OCI-LY3 (cell line): ENCODE data around the gene ETDC.

Experiments
- H2AFZ ChIP-seq: fragments of 200-600, 300-600 bp; shearing (Covaris generic); 2 replicates; pipeline ENCODE4 v1.6.0; 2014; ENCODE audit warnings: antibody characterized with exemption, low read depth, low read length
- H3K27ac ChIP-seq: fragments of 200-600, 300-600 bp; sonication (generic); 2 replicates; pipeline ENCODE4 v1.5.1; 2014; ENCODE audit warnings: mild to moderate bottlenecking, low read length, moderate library complexity, mixed read lengths
- H3K27me3 ChIP-seq: fragments of 200-600, 300-600 bp; sonication (generic); 2 replicates; pipeline ENCODE4 v1.6.1; 2014; ENCODE audit warnings: low read depth, low read length, mixed read lengths
- H3K36me3 ChIP-seq: fragments of 200-600, 300-600 bp; sonication (generic); replicated peaks from 2 replicates; pipeline ENCODE3; 2014; ENCODE audit warnings: low read depth, low read length, mixed read lengths
- H3K4me1 ChIP-seq: fragments of 300-600, 200-600 bp; sonication (generic); 2 replicates; pipeline ENCODE4 v1.6.1; 2014; ENCODE audit warnings: low read length, mixed read lengths
- H3K4me2 ChIP-seq: fragments of 200-600, 300-600 bp; sonication (generic); 2 replicates; pipeline ENCODE4 v1.6.1; 2014; ENCODE audit warnings: low read length, mixed read lengths
- H3K4me3 ChIP-seq: fragments of 300-600, 200-600 bp; sonication (generic); 2 replicates; pipeline ENCODE4 v1.5.1; 2014; ENCODE audit warnings: antibody characterized with exemption, mild to moderate bottlenecking, low read length, moderate library complexity
- H3K79me2 ChIP-seq: fragments of 300-600, 200-600 bp; shearing (Covaris generic); 2 replicates; pipeline ENCODE4 v1.6.1; 2014; ENCODE audit warnings: mild to moderate bottlenecking, low read length, mixed read lengths
- H3K9ac ChIP-seq: fragments of 300-600, 200-600 bp; shearing (Covaris generic); 2 replicates; pipeline ENCODE4 v1.6.0; 2014; ENCODE audit warnings: mild to moderate bottlenecking, low read length, moderate library complexity
- H3K9me3 ChIP-seq: fragments of 200-600, 300-600 bp; shearing (Covaris generic); 2 replicates; pipeline ENCODE4 v1.6.1; 2014; ENCODE audit warnings: low read length, mixed read lengths; ENCODE audit not compliant: insufficient read depth
- H4K20me1 ChIP-seq: fragments of 200-600, 300-600 bp; sonication (generic); 2 replicates; pipeline ENCODE4 v1.6.1; 2016; ENCODE audit warnings: low read length, mixed read lengths; ENCODE audit not compliant: insufficient read depth
- CTCF ChIP-seq: fragments of 200-600, 300-600 bp; sonication (generic); IDR thresholded peaks from 2 replicates; pipeline ENCODE4 v1.5.1; 2014; ENCODE audit warnings: antibody characterized with exemption, low read length, low read depth
- EZH2phosphoT487 ChIP-seq: fragments of 200-600 bp; shearing (Covaris generic); IDR thresholded peaks from 2 replicates; pipeline ENCODE4 v1.6.1; 2018; ENCODE audit warnings: antibody characterized with exemption, mixed run types, low read depth

ETDC gene

DNA sequence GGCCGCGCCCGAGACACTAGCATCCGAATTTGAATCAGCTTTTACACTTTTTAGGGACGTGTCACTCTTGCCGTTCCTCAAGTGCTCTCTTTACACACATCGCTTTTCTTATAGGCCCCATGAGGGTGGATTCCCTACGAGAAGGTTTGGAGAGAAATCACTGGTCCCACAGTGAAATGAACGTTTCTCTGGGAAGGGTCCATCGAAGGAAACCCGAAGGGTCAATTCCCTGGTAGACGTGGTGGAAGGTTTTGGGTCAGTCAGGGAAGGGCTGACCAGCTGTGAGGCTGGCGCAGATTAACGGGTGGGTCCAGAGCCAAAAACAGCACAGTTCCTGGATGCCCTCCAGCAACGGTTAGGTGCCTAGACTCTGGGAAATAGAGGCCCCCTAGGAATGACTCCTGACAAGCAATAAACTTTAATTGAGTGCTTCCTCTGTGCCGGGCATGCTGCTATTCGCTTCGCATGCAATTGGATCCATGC lies 35.9 kb downstream of the ETDC start:
- Histone ChIP-seq H2AFZ (peak overlapping the region; percentile 35; the same call in 1 of the 2 replicates), H3K9ac (peak overlapping the region; percentile 95), H3K27me3 (no peaks in the 10 kb centered on the region), H3K36me3 (no peaks in the 10 kb centered on the region), H3K4me2 (peak overlapping the region; percentile 82), H3K9me3 (no peaks in the 10 kb centered on the region), H3K4me1 (peaks cover 18% of the 10 kb centered on the region), H3K79me2 (peaks cover 21% of the 10 kb centered on the region), H3K27ac (no peak overlapping the region), H3K4me3 (peak overlapping the region; percentile 97), H4K20me1 (peaks cover 6% of the 10 kb centered on the region; the same call in 1 of the 2 replicates)
- TF ChIP-seq CTCF (no peak), EZH2phosphoT487 (no peak)

DNA sequence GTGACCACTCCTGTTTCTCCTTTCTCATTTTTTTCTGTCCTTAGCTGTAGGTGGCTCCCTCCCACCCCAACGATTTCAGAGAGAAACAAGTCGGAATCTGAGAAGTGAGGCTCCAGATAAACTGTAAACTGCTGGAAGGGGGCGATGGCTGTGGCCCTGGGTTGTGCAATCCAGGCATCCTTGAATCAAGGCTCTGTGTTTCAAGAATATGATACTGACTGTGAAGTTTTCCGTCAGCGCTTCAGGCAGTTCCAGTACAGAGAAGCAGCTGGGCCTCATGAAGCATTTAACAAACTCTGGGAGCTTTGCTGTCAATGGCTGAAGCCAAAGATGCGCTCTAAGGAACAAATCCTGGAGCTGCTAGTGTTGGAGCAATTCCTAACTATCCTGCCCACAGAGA lies 37.7 kb downstream of the ETDC start:
- peaks cover 16% of the 10 kb centered on the region for H3K79me2 ChIP-seq
- no peak for TF ChIP-seq CTCF
- TF ChIP-seq EZH2phosphoT487, result no peak

DNA sequence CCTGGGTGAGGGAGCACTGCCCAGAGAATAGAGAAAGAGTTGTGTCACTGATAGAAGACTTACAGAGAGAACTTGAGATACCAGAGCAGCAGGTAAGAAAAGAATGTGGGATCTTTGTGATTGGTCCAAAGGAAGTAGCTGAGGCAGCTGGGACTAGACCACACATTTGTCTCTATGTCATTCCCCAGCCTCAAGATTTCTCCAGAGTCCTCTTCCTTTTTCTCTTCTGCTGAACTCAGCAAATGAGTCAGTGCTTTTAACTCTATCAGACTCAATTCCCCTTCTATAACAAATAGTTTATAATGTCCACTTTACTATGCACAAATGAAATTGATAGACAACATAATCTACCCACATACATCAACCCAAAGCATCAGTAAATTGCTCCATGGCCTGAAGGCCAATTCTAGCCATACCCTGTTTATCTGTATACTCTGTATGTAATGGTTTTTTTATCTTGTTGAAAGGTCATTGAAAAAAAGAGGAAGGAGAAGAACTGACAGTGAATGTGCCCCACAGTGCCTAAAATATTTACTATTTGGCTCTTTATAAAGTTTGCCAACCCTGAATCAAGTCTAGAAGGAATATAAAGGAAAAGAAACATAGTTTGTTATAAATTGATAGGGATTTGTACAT lies 38.2 kb downstream of the ETDC start:
- no peak overlapping the region for H2AFZ ChIP-seq

More for the DNA sequence above, 37.7 kb downstream of the ETDC start:
- no peaks in the 10 kb centered on the region for H3K36me3 ChIP-seq
- H3K4me1 ChIP-seq, result peaks cover 16% of the 10 kb centered on the region
- H3K9me3 ChIP-seq, result no peaks in the 10 kb centered on the region
- H3K9ac ChIP-seq, result no peak overlapping the region
- H3K4me3 ChIP-seq, result no peak overlapping the region
- no peak overlapping the region for H3K4me2 ChIP-seq
- H3K27ac ChIP-seq, result no peak overlapping the region
- H3K27me3 ChIP-seq, result no peaks in the 10 kb centered on the region
- H2AFZ ChIP-seq, result no peak overlapping the region
- H4K20me1 ChIP-seq, result no peaks in the 10 kb centered on the region

DNA sequence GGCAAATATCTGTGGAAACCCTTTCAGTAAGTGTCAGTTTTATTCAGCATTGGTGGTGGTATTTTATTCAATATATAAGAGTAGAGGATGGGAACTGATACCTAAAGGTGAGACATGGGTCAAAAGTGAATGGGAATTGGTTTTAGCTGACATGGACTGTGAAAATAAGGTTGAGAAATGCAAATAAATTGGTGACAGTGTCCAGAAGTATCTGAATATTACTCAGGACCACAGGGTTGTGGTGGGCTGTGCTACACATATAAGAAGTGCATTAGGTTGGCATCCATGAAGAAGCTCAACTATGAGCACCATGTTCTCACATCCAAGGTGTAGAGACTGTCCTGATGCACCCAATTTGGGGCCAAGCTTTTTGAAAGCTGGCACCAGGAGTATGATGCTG lies 45.0 kb downstream of the ETDC start:
- Histone ChIP-seq H3K4me3 (no peak overlapping the region), H3K4me2 (no peak overlapping the region), H2AFZ (no peak overlapping the region), H3K4me1 (no peaks in the 10 kb centered on the region), H3K36me3 (no peaks in the 10 kb centered on the region), H3K9me3 (no peaks in the 10 kb centered on the region), H3K9ac (no peak overlapping the region), H3K27me3 (no peaks in the 10 kb centered on the region), H3K79me2 (no peaks in the 10 kb centered on the region), H3K27ac (no peak overlapping the region), H4K20me1 (no peaks in the 10 kb centered on the region)
- TF ChIP-seq EZH2phosphoT487, result no peak
- no peak for TF ChIP-seq CTCF

More for the DNA sequence above, 38.2 kb downstream of the ETDC start:
- no peak overlapping the region for H3K4me3 ChIP-seq
- peaks cover 11% of the 10 kb centered on the region for H3K4me1 ChIP-seq
- no peaks in the 10 kb centered on the region for H3K9me3 ChIP-seq
- TF ChIP-seq EZH2phosphoT487 (no peak), CTCF (no peak)
- H3K36me3 ChIP-seq, result no peaks in the 10 kb centered on the region
- no peaks in the 10 kb centered on the region for H4K20me1 ChIP-seq
- H3K27me3 ChIP-seq, result no peaks in the 10 kb centered on the region
- no peak overlapping the region for H3K27ac ChIP-seq
- no peak overlapping the region for H3K4me2 ChIP-seq
- peaks cover 11% of the 10 kb centered on the region for H3K79me2 ChIP-seq
- no peak overlapping the region for H3K9ac ChIP-seq
